K562 (cell line): Measurements from ENCODE around the gene GPR142. TPM values are rescaled to one million over a fixed set of nuclear protein-coding genes. Genes with fewer than 3 reads are reported as not detected.

Experiments
- ARID1B ChIP-seq: fragments of 450-650 bp; IDR thresholded peaks from 2 replicates; pipeline ENCODE4 v1.6.1; 2016; ENCODE audit warnings: antibody characterized with exemption, mild to moderate bottlenecking, inconsistent platforms
- ARID3A ChIP-seq: IDR thresholded peaks from 2 replicates; pipeline ENCODE4 v1.6.1; 2012; ENCODE audit warnings: low read depth, low read length, improper control_type of control experiment, borderline replicate concordance
- BMI1 ChIP-seq: fragments of 150-350 bp; IDR thresholded peaks from 2 replicates; pipeline ENCODE4 v1.6.1; 2014; ENCODE audit warnings: low read length
- CBX1 ChIP-seq: sonication (generic); IDR thresholded peaks from 2 replicates; pipeline ENCODE4 v1.6.1; 2016; ENCODE audit warnings: antibody characterized with exemption, low read depth, mild to moderate bottlenecking
- DIDO1 ChIP-seq: fragments of 450-650 bp; IDR thresholded peaks from 2 replicates; pipeline ENCODE4 v1.6.1; 2016; ENCODE audit warnings: low read depth, missing biosample characterization, missing genetic modification characterization
- JUN ChIP-seq, 2 experiments: sonication (generic) in 1 of 2; formaldehyde crosslinking in 1 of 2; IDR thresholded peaks; 2 replicates each; pipeline versions ENCODE4 v1.6.1 to v1.8.0; 2012 to 2022; ENCODE audit warnings: borderline replicate concordance in 2 of 2, mild to moderate bottlenecking in 2 of 2, improper control_type of control experiment in 1 of 2, low read depth in 1 of 2, low read length in 1 of 2, missing genetic modification reagents in 1 of 2
- KAT2B ChIP-seq: IDR thresholded peaks from one replicate; pipeline ENCODE4 v1.6.1; 2012; ENCODE audit warnings: low read depth, mild to moderate bottlenecking, control low read depth, inconsistent platforms, low read length, moderate library complexity
- MED1 ChIP-seq: sonication (generic); formaldehyde crosslinking; IDR thresholded peaks from 2 replicates; pipeline ENCODE4 v1.8.1; 2023; ENCODE audit warnings: missing genetic modification reagents, borderline replicate concordance
- MLX ChIP-seq, 2 experiments: fragments of 450-650 bp in 1 of 2; sonication (generic) in 1 of 2; formaldehyde crosslinking; conservative IDR thresholded peaks; 2 replicates each; pipeline versions ENCODE4 v1.4.0 to v1.8.1; 2020 to 2022; ENCODE audit warnings: mild to moderate bottlenecking in 1 of 2, missing genetic modification reagents in 1 of 2
- NFYB ChIP-seq: IDR thresholded peaks from 2 replicates; pipeline ENCODE4 v1.6.1; 2011; ENCODE audit warnings: mild to moderate bottlenecking, moderate library complexity; ENCODE audit not compliant: insufficient read length; ENCODE audit errors: extremely low read depth
- PHB ChIP-seq: fragments of 250-450 bp; sonication (Bioruptor Pico); IDR thresholded peaks from 2 replicates; pipeline ENCODE4 v1.5.0; 2021
- POLR2B ChIP-seq: fragments of 450-650 bp; IDR thresholded peaks from 2 replicates; pipeline ENCODE4 v1.6.1; 2018; ENCODE audit warnings: low read depth; ENCODE audit not compliant: partially characterized antibody
- RNF2 ChIP-seq: sonication (generic); IDR thresholded peaks from 2 replicates; pipeline ENCODE4 v1.6.1; 2016
- TAF7 ChIP-seq: fragments of 450-650 bp; IDR thresholded peaks from 2 replicates; pipeline ENCODE4 v1.6.1; 2016; ENCODE audit warnings: missing genetic modification characterization, missing compliant biosample characterization
- TAL1 ChIP-seq: fragments of 450-650 bp; IDR thresholded peaks from 2 replicates; pipeline ENCODE4 v1.6.1; 2016; ENCODE audit warnings: mild to moderate bottlenecking
- TEAD1 ChIP-seq, 2 experiments: fragments of 450-650 bp in 1 of 2; sonication (generic) in 1 of 2; formaldehyde crosslinking; IDR thresholded peaks; 2 replicates each; pipeline versions ENCODE4 v1.4.0 to v1.8.0; 2020 to 2022; ENCODE audit warnings: mild to moderate bottlenecking in 2 of 2, missing genetic modification reagents in 1 of 2
- TOE1 ChIP-seq, 2 experiments: fragments of 450-650 bp in 1 of 2; sonication (generic) in 1 of 2; formaldehyde crosslinking in 1 of 2; IDR thresholded peaks; 2 replicates each; pipeline versions ENCODE4 v1.7.1 to v1.8.0; 2016 to 2022; ENCODE audit warnings: borderline replicate concordance in 2 of 2, mild to moderate bottlenecking in 2 of 2, antibody characterized with exemption in 1 of 2, inconsistent platforms in 1 of 2, low read depth in 1 of 2, missing genetic modification reagents in 1 of 2, moderate library complexity in 1 of 2
- TRIM25 ChIP-seq: fragments of 450-650 bp; IDR thresholded peaks from 2 replicates; pipeline ENCODE4 v1.7.0; 2016; ENCODE audit warnings: borderline replicate concordance
- USF1 ChIP-seq: sonication (generic); formaldehyde crosslinking; IDR thresholded peaks from 2 replicates; pipeline ENCODE4 v1.9.0; 2022; ENCODE audit warnings: mild to moderate bottlenecking, missing genetic modification reagents
- ZNF184 ChIP-seq: sonication (generic); formaldehyde crosslinking; IDR thresholded peaks from 2 replicates; pipeline ENCODE4 v1.5.0; 2020; ENCODE audit warnings: missing genetic modification reagents
- ZNF395 ChIP-seq: fragments of 200-800 bp; sonication (Bioruptor generic); IDR thresholded peaks from 2 replicates; pipeline ENCODE4 v1.6.1; 2017; ENCODE audit warnings: missing genetic modification characterization, missing compliant biosample characterization
- polyA plus RNA-seq, 8 experiments: library from polyadenylated mRNA; depleted of rRNA in 4 of 8; stranded (reverse) in 5 of 8; unstranded in 3 of 8; fragments of >200 nt; fragmentation: Nextera tagmentation in 2 of 8; fragmentation: Illumina TruSeq in 1 of 8; extraction: Ambion mirVana in 2 of 8; extraction: Trizol in 1 of 8; gene quantifications; 2 replicates each; pipeline versions ENCODE4 v1.2.1 to v1.2.3, GENCODE V29; 2011 to 2014; ENCODE audit warnings: inconsistent platforms in 1 of 8, missing spikeins in 1 of 8
- total RNA-seq, 7 experiments: library from RNA; depleted of rRNA in 6 of 7; stranded (reverse); fragments of >200 nt in 6 of 7; fragmentation: Illumina TruSeq in 2 of 7; extraction: Trizol in 2 of 7; gene quantifications; 2 replicates each; pipeline versions ENCODE4 v1.2.1 to v1.2.3, GENCODE V29; 2011 to 2021; ENCODE audit warnings: low replicate concordance in 1 of 7

GPR142 gene
- total and polyA plus RNA-seq, 9 of the 15 experiments (the other 6 are each of a cell fraction or from before 2014, with no cell fraction given): not detected

- TF ChIP-seq BMI1 (no peak), ZNF184 (CRISPR knock-in tag) (no peak), MED1 (CRISPR knock-in tag) (no peak), ARID3A (no peak), ZNF395 (CRISPR knock-in tag) (no peak), JUN (IDR thresholded peaks at IDR 0.05; ENCODE audit: borderline replicate concordance, low read depth, low read length) (no peak), JUN (CRISPR knock-in tag; IDR thresholded peaks at IDR 0.05; ENCODE audit: borderline replicate concordance) (no peak), TOE1 (IDR thresholded peaks at IDR 0.05; ENCODE audit: borderline replicate concordance) (no peak), TOE1 (CRISPR knock-in tag; IDR thresholded peaks at IDR 0.05; ENCODE audit: borderline replicate concordance, low read depth) (no peak), USF1 (CRISPR knock-in tag) (no peak), TRIM25 (no peak), POLR2B (no peak), NFYB (no peak), DIDO1 (tag) (no peak), KAT2B (no peak), MLX (CRISPR knock-in tag; conservative IDR thresholded peaks at IDR 0.05) (no peak), RNF2 (no peak), CBX1 (peak; percentile 60; the same call in 1 of the 2 replicates), TEAD1 (CRISPR knock-in tag; IDR thresholded peaks at IDR 0.05) (0 out of 4 replicates have a peak, but pooled peaks of 1 of the 2 experiments have one; percentile 31), TAF7 (tag) (no peak), TAL1 (no peak), ARID1B (no peak), PHB (CRISPR knock-in tag) (no peak)
These were observed 13.2 kb upstream of the GPR142 start (continued) for GRCh38 chr17:74354123-74354522.
